HEK293T (cell line): ENCODE measurements around the gene NELFA.

Experiments
- ELF4 ChIP-seq: fragments of 450-650 bp; IDR thresholded peaks from 2 replicates; pipeline ENCODE4 v1.6.1; 2017; ENCODE audit warnings: antibody characterized with exemption
- FOXK2 ChIP-seq: fragments of 450-650 bp; IDR thresholded peaks from 2 replicates; pipeline ENCODE4 v1.6.1; 2016; ENCODE audit warnings: mild to moderate bottlenecking
- FOXM1 ChIP-seq: fragments of 450-650 bp; IDR thresholded peaks from 2 replicates; pipeline ENCODE4 v1.6.1; 2017; ENCODE audit warnings: mild to moderate bottlenecking, borderline replicate concordance
- HDGF ChIP-seq: fragments of 450-650 bp; IDR thresholded peaks from 2 replicates; pipeline ENCODE4 v1.6.1; 2017; ENCODE audit warnings: antibody characterized with exemption, borderline replicate concordance
- SP1 ChIP-seq: fragments of 450-650 bp; IDR thresholded peaks from 2 replicates; pipeline ENCODE4 v1.6.1; 2017
- TARDBP ChIP-seq: fragments of 450-650 bp; IDR thresholded peaks from 2 replicates; pipeline ENCODE4 v1.6.1; 2016

- TF ChIP-seq FOXK2 (no peak), SP1 (no peak), TARDBP (no peak), FOXM1 (no peak), HDGF (no peak), ELF4 (no peak)
These were observed 28.2 kb downstream of the NELFA start for GRCh38 chr4:1980561-1981041.
